GM13976 (cell line): ENCODE results near the gene EFCAB10.
"Not testable (repeated sequence)": the region's sequence is repeated elsewhere in the genome, so short reads cannot be mapped to it uniquely, and the experiment has no call there.

Experiments used
- DNase-seq: peaks from one replicate; pipeline ENCODE4 v3.0.0; 2012; ENCODE audit warnings: low spot score
- CTCF ChIP-seq: IDR thresholded peaks from 2 replicates; pipeline ENCODE4 v1.5.1; 2012; ENCODE audit warnings: borderline replicate concordance, mild to moderate bottlenecking; ENCODE audit not compliant: insufficient read depth; ENCODE audit errors: extremely low read depth, missing control alignments, control extremely low read depth
- in situ Hi-C: fragments of 300-500 bp; cut with MboI; formaldehyde crosslinking; loops from one replicate; pipeline ENCODE4 v1.12.0; 2022; ENCODE audit warnings: low sequenced_read_pairs, mixed read lengths, inconsistent platforms; ENCODE audit not compliant: unreplicated experiment

The EFCAB10 gene

DNA sequence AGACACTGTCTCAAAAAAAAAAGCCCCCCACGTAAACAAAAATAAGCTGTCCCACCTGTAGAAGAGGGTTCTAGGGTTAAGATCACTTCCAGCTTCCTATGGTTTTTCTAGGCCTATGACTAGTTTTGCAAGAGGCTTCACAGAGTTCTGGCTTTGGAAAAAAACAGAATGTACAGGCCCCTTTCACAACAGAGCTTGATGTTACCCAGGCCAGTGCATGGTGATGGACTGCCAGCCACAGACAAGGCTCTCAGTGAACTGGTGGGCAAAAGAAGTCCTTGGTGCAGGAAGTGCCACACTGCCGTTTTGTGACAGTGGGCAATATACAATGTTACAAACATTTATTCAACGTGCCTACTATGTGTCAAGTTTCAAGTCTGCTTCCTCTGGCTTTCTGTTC is 18.3 kb upstream of the EFCAB10 start:
- in situ Hi-C loops = no loop called here
- no peak for DNase-seq
- TF ChIP-seq CTCF = no peak

GRCh38 chr7:105599080-105599479 is 17.8 kb upstream of the EFCAB10 start:
- in situ Hi-C loops, DNase-seq: not testable (repeated sequence)

DNA sequence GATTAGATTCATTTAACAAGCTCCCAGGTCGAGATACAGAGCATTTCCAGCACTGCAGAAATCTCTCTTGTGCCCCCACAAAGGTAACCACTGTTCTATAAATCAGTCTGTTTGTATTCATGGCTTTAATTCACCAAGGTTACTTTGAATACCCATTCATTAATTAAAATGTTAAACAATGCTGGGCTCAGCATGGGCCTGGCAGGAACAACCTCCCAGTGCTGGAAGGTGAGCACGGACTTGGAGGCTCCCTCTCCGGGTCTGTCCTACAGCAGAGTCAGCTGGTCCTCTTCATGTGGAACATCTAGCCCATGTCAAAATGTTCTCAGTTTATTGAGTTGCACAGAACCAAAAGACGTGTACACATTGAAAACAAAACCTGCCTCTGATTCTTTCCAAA is 15.6 kb upstream of the EFCAB10 start:
- no peak for DNase-seq
- in situ Hi-C loops = no loop called here

DNA sequence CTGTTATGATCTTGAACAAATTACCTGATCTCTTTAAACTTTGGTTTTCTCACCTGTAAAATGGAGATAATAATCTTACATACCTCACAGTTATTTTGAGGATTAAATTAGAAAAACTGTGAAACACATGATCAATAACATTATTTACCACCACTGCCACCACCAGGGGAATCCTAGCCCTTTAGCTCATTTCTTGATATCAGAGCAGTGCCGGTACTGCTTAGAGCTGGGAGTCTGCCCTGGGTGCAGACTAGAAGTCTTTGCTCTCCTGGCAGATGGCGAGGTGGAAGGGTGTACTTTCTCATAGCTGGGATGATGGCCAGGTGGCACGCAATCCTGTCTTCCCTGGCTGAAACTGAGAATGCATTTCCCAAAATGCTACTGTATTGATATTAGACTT is 12.7 kb upstream of the EFCAB10 start:
- no peak for TF ChIP-seq CTCF
- in situ Hi-C loops = no loop called here

More for the DNA sequence above, 15.6 kb upstream of the EFCAB10 start:
- TF ChIP-seq CTCF = no peak

DNA sequence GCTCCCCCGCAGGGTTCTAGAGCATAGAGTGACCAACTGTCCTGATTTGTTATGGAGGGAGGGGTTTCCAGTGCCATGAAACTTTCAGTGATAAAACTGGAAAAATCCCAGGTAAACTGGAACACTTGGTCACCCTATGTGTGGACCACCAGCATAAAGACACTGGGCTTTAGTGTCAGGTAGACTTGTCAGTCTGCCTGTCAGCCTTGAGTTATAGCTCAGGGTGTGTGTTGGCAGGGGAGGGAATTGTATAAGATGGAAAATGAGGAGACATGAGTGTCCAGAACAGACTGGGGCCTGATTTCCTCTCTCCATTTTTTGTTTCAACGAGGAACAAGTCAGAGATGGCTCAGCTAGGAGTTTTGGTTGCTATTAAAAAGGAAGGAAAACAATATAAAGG is 10.2 kb upstream of the EFCAB10 start:
- no peak for DNase-seq
- in situ Hi-C loops = no loop called here
- no peak for TF ChIP-seq CTCF

More for the DNA sequence above, 12.7 kb upstream of the EFCAB10 start:
- DNase-seq = no peak

GRCh38 chr7:105590793-105591192 is 9.5 kb upstream of the EFCAB10 start:
- no peak for TF ChIP-seq CTCF
- in situ Hi-C loops = no loop called here
- no peak for DNase-seq

- peak; percentile 67 for DNase-seq
- TF ChIP-seq CTCF = peak; percentile 57
- in situ Hi-C loops = no loop called here
Measured at GRCh38 chr7:105589356-105590077, 8.2 kb upstream of the EFCAB10 start.
